Activated naive CD8-positive, alpha-beta T cell treated with anti-CD3 and anti-CD28 coated beads, Interleukin-2, amount 50 U/mL, for 24 hours (primary cell): ENCODE measurements around the gene SEMA4D.

Source experiments
- ATAC-seq: fragments of 150-1000 bp; cut with Tn5 transposase; one replicate; pipeline ENCODE4 v1.10.0; 2021
- DNase-seq: peaks from one replicate; pipeline ENCODE4 v3.0.0; 2021
- H3K27ac Mint-ChIP-seq: one replicate; pipeline ENCODE4 v1.8.0; 2021; ENCODE audit warnings: mild to moderate bottlenecking, mixed read lengths
- H3K27me3 Mint-ChIP-seq: one replicate; pipeline ENCODE4 v1.8.0; 2021; ENCODE audit warnings: mixed read lengths
- H3K36me3 Mint-ChIP-seq: one replicate; pipeline ENCODE4 v1.8.0; 2021; ENCODE audit warnings: low read depth, mixed read lengths
- H3K4me1 Mint-ChIP-seq: one replicate; pipeline ENCODE4 v1.8.0; 2021; ENCODE audit warnings: mixed read lengths
- H3K4me3 Mint-ChIP-seq: one replicate; pipeline ENCODE4 v1.8.0; 2021; ENCODE audit warnings: mild to moderate bottlenecking, moderate library complexity, mixed read lengths
- H3K9me3 Mint-ChIP-seq: one replicate; pipeline ENCODE4 v1.8.0; 2021; ENCODE audit warnings: mixed read lengths

SEMA4D gene

DNA sequence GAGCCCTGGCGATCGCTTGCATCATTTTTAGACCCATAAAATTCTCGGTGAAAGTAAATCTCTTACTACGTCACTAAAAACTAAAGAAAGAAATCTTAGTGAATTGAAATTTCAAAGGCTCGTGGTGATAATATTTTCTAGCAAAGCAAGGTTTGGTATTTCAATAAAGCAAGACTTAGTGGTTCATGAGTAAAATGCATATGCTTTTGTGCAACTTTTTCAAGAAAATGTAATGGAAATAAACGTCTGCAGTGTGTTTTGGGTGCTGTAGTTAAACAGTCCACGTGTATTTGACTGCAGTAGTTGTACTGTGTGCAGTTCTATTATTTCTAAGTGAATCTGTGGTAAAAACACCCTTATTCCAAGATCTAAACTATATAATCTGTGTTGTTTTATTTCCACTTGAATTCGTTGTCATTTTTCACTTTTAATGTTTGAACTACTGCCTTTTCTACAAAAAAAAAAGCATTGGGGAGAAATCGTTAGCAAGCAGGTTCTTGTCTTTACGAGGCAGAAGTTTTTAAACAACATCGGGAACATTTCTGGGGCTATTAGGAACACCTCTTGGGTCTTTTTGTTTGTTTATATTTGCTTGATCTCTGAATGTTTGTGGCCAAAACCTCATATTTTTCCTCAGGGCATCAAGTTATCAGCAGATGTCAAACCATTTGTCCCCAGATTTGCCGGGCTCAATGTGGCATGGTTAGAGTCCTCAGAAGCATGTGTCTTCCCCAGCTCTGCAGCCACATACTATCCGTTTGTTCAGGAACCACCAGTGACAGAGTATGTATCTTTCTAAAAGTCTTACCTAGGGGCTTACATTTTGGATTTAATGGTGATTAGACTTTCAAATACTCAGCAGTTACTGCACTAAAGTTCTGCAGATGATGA lies 178.7 kb downstream of the SEMA4D start:
- DNase-seq (peak; percentile 16), ATAC-seq (no peak)
- Mint-ChIP-seq H3K27me3 (no peaks in the 10 kb centered on the region), H3K4me1 (peaks cover 86% of the 10 kb centered on the region), H3K9me3 (no peaks in the 10 kb centered on the region), H3K36me3 (peaks cover 74% of the 10 kb centered on the region), H3K27ac (peak overlapping the region; percentile 99), H3K4me3 (peak overlapping the region; percentile 88)

DNA sequence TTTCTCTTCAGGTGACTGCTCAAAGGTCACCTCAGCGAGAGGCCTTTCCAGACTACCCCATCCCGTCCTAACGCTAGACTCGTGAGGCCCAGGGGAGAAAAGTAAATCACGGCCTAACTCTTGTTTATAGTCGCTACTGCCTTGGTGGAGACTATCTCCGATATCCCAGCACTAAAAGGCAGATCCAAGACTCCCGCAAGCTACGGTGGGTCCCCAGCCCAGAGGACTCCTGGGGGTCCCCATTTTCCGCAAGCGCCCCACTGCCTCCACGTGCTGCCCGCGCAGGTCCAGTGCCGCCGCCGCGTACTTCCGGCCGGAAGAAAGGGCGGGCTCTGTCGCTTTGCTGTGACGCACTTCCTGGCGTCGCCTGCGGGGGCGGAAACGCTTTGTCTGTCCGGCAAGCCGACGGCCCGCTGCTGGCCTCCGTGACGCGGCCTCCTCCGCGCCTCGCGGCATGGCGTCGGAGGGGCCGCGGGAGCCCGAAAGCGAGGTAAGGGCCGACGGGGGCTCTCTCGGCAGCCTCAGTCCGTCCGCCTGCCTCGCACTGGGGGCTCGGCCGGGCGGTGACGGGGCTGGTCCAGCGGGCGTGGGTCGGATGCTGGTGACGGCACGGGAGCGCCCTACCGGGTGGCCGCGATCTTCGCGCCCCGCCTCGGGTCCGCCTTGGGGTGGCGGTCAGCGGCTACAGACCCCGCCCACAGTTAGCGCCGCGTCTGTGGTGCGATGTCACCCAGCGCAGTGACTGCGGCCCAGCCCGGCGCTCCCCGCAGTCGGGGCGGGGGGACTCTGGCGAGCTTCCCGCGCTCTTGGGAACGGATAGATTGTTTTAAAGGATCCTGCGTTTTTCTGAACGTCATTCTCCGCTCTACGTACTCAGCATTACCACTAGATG lies 179.5 kb downstream of the SEMA4D start, which contains the start of gene SECISBP2:
Gene SECISBP2 (plus strand): TSS at position 378 of the 892 bp plus-strand sequence. CDS start 77 bp downstream, at position 455.
- peaks cover 89% of the 10 kb centered on the region for H3K4me1 Mint-ChIP-seq
- H3K36me3 Mint-ChIP-seq = peaks cover 77% of the 10 kb centered on the region
- H3K27me3 Mint-ChIP-seq = no peaks in the 10 kb centered on the region
- peak; percentile 94 for ATAC-seq
- peak within 1 kb of the TSS; percentile 99 for H3K27ac Mint-ChIP-seq
- peak; percentile 97 for DNase-seq
- no peaks in the 10 kb centered on the region for H3K9me3 Mint-ChIP-seq
- peak within 1 kb of the TSS; percentile 88 for H3K4me3 Mint-ChIP-seq

DNA sequence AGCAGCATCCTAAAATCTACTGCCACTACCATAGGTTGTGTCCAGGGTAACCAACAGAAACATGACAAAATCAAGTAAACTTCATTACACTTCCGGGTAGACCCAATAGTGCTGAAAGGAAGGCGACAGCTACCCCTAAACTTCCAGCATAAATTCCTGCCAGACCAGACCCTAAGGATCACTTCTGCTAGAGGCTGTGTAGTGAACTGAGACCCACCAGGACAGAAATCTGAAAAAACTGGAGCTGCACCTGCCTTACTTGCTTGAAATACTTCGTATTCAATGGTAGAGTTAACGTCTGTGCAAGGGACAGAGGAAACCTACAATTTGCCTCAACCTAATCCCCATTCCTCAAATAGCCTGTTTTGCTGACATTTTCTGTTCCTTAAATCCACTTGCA lies 180.6 kb downstream of the SEMA4D start:
- Mint-ChIP-seq H3K4me1 (peaks cover 89% of the 10 kb centered on the region), H3K9me3 (no peaks in the 10 kb centered on the region), H3K36me3 (peaks cover 80% of the 10 kb centered on the region), H3K27ac (peak overlapping the region; percentile 97), H3K27me3 (no peaks in the 10 kb centered on the region), H3K4me3 (peak overlapping the region; percentile 88)
- ATAC-seq (no peak), DNase-seq (peak; percentile 3)

DNA sequence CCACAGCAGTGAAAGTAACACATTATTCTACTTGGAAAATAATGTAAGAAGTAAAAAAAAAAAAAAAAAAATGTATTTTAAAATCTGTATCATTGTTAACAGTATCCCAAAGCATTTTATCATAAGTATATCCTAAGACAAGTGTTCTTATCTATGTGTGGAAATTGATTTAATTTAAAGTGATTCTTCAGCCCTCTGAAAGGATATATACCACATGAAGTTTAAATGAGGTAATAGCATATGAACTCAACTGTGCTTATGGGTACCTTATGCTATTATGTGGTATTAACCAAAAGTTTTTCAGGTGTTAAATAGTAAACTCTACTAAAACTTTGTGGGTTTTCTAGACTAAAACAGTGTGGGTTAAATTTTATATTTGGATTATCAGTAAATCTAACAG lies 182.4 kb downstream of the SEMA4D start:
- Mint-ChIP-seq H3K27ac (peak overlapping the region; percentile 68), H3K4me1 (peaks cover 82% of the 10 kb centered on the region), H3K36me3 (peaks cover 81% of the 10 kb centered on the region), H3K4me3 (no peak overlapping the region), H3K9me3 (no peaks in the 10 kb centered on the region), H3K27me3 (peaks cover 6% of the 10 kb centered on the region)
- DNase-seq = no peak
- ATAC-seq = no peak

DNA sequence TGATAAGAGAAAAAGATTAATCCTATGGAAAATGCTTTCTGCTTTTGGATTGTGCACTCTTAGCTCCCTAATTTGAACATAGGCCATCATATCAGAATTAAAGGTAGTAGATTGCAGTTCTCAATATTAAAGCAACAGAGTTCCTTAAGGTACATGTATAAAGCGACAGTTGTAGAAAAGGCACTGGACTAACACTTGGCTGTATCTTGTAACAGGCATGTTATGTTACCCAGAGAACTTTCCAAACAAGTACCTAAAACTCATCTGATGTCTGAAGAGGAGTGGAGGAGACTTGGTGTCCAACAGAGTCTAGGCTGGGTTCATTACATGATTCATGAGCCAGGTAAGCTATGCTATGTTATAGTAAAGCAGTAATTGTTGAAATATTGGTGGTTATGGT lies 183.0 kb downstream of the SEMA4D start:
- no peaks in the 10 kb centered on the region for H3K9me3 Mint-ChIP-seq
- peak overlapping the region; percentile 90 for H3K4me3 Mint-ChIP-seq
- peaks cover 76% of the 10 kb centered on the region for H3K36me3 Mint-ChIP-seq
- peak overlapping the region; percentile 68 for H3K27ac Mint-ChIP-seq
- DNase-seq (no peak), ATAC-seq (no peak)
- H3K27me3 Mint-ChIP-seq = peaks cover 6% of the 10 kb centered on the region
- peaks cover 79% of the 10 kb centered on the region for H3K4me1 Mint-ChIP-seq

DNA sequence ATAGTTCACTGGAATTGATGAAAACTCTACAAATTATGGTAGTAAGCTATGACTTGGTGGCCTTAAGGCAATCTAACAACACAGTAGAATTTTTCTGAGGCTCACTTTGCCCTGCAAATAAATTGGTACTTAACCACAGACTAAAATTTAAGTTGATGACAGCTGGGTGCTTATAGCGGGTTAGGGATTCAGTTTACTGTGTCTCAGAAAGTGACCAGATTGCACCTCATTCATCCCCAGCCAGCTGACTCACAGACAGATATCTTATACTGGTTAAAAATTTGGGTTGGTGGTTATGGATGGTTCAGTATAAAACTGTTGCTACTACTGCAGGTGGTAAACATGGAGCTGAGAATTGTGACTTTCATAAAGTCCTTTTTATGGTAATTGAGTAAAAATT lies 184.1 kb downstream of the SEMA4D start:
- H3K36me3 Mint-ChIP-seq = peaks cover 72% of the 10 kb centered on the region
- ATAC-seq (no peak), DNase-seq (no peak)
- peaks cover 81% of the 10 kb centered on the region for H3K4me1 Mint-ChIP-seq
- H3K9me3 Mint-ChIP-seq = no peaks in the 10 kb centered on the region
- peak overlapping the region; percentile 90 for H3K4me3 Mint-ChIP-seq
- H3K27me3 Mint-ChIP-seq = peaks cover 6% of the 10 kb centered on the region
- H3K27ac Mint-ChIP-seq = peak overlapping the region; percentile 75

DNA sequence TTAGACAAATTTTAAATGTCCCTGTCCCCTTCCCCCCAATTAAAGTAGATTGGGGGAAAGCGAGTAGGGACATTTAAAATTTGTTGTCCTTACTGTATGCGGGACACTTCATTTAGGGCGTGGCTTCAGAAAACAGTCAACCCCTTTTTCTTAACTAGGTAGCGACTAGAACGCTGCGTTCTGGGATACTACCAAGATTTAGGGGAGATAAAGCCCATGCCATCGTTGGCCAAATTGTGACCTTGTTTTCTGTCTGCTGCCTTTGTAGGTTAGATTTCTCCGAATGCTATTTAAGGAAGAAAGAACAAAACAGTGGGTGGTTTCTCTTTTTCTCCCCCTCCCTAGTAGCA lies 185.7 kb downstream of the SEMA4D start:
- Mint-ChIP-seq H3K36me3 (peaks cover 66% of the 10 kb centered on the region), H3K27me3 (peaks cover 6% of the 10 kb centered on the region), H3K4me1 (peaks cover 73% of the 10 kb centered on the region), H3K9me3 (no peaks in the 10 kb centered on the region), H3K4me3 (peak overlapping the region; percentile 90), H3K27ac (peak overlapping the region; percentile 75)
- no peak for ATAC-seq
- DNase-seq = no peak

DNA sequence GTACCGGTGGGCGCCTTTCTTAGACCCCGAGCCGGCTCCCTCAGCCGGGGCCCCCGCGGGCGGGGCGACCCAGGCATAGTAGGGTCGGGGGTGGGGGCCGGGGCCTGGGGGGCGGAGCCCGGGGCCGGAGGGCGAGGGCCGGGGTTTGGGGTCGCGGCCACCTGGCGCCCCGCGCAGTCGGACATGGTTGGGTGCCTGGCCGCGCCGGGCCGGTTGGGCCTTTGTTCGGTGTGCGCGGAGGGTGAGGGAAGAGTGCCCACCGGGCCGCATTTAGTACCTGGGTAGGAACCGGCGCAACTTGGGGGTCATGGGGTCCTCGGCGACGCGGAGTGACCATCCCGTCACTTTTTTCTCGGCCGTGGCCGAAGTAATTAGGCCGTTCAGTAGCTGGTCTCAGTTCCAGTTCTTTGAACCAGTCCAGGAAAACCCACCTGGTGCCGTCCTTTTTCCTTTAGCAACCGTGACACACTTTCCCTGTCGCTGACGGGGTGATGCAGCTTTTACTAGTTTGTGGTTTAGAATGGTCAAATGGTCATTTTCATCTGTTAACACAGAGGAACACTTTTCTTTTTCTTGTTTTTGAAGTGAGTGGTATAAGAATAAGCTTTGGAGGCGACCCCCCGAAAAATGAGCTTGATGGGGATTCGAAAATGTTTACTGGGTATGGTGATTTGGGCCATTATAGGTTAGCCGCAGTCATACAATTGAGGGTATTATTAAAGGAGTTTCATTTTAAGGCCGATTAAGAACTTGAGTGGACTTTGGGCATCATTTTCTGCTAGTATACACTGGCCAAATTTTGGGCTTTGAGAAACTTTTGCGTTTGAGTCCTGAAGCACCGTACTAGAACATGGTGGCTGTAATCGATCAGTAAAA lies 186.3 kb downstream of the SEMA4D start:
- Mint-ChIP-seq H3K4me1 (peaks cover 70% of the 10 kb centered on the region), H3K9me3 (no peaks in the 10 kb centered on the region), H3K4me3 (peak overlapping the region; percentile 90), H3K27me3 (peaks cover 6% of the 10 kb centered on the region), H3K27ac (peak overlapping the region; percentile 100), H3K36me3 (peaks cover 65% of the 10 kb centered on the region)
- DNase-seq = no peak
- ATAC-seq = peak; percentile 2
